ENCODE measurements around the gene LMNTD1.
A peak's percentile ranks its signal among the peaks of the same experiment; 100 is the strongest.

The LMNTD1 gene

DNA sequence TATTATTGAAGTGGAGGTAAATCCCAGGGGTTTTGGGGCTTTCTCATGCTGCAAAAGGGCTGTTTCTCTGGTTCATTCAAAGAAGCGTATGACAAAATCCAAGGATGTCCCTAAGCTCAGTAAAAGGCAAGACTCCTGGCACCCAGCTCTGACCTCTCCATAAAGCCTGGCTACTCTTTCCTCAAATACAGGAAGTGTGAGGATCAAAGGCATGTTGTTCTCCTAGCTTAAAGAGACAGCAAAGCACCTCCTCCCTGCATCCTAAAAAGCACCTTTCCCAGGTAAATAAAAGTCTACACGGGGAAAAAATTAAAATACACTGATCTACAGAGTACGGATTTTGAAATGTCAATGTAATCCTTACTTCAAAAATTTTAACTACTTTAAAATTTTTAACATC, 118.6 kb downstream of the LMNTD1 start:
- no peaks in the 10 kb centered on the region for H3K36me3 ChIP-seq (ENCODE audit: control insufficient read depth in 2 of 2, insufficient read depth in 1 of 2, low read length in 2 of 2)
- no peaks in the 10 kb centered on the region for H3K9me3 ChIP-seq (ENCODE audit: control insufficient read depth, insufficient read depth, low read depth, low read length)
- peaks cover 12% of the 10 kb centered on the region; the same call in 1 of the 2 replicates for H3K4me1 ChIP-seq (ENCODE audit: control insufficient read depth, insufficient read depth, low read length)
- no peak overlapping the region for H3K27ac ChIP-seq (ENCODE audit: extremely low read depth, low read depth, low read length)
- no peak overlapping the region for H3K4me3 ChIP-seq (ENCODE audit: low read depth, low read length)
- ChIA-PET POLR2A (interaction anchor here (0.6 kb wide), 1 partner anchor 167 kb away, joined by 3 read pairs; no protein-coding TSS in a partner anchor), CTCF (interaction anchor here (0.6 to 2.5 kb wide), 7 partner anchors 23 to 595 kb away, joined by 3 to 9 read pairs (median 4); no protein-coding TSS in a partner anchor)
- TF ChIP-seq TCF7L2 (IDR thresholded peaks at IDR 0.05; ENCODE audit: borderline replicate concordance, low read depth, low read length) (peak; percentile 35; the same call in 1 of the 2 replicates), ZNF660 (tag by site-specific recombination; IDR thresholded peaks at IDR 0.05) (no peak), ZBTB17 (tag by site-specific recombination; IDR thresholded peaks at IDR 0.05) (0 out of 2 replicates have a peak, but pooled peaks have one; percentile 39)

DNA sequence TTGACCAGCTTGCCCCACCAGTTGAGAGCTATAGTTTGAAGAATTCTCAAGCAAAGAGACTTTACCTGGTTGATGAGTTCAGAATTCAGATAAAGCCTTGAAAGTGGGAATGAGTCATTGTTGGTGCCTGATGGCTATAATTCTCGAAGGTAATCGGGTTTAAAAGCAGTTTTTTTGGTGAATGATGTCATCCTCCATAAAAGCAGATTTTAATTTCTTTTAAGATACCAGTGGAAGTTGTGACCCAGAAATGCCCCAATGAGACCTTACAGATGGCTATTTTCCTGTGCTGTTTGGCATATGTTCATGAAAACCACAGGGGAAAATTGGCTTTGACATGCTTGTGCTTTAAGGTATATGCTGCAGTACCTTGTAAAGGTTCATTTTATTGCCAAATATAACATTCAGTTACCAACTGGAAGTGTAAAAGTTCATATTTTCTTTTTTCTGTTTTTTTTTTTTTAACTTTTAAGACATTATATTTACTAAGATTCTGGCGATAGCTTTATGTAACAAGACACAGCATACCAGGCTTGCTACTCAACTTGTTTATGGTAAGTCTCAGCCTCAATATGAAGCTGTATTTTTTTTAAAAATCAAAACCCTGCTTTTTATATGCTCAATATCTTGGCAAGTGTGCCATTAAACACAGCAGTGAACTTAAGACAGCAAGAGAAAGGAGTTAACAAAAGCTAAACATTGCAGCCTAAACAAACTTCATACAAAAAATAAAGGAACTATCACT, 119.3 kb downstream of the LMNTD1 start:
- Histone ChIP-seq H3K9me3 (ENCODE audit: control insufficient read depth, insufficient read depth, low read depth, low read length) (no peaks in the 10 kb centered on the region), H3K27ac (ENCODE audit: extremely low read depth, low read depth, low read length) (no peak overlapping the region), H3K4me1 (ENCODE audit: control insufficient read depth, insufficient read depth, low read length) (peaks cover 12% of the 10 kb centered on the region; the same call in 1 of the 2 replicates), H3K4me3 (ENCODE audit: low read depth, low read length) (no peak overlapping the region), H3K36me3 (ENCODE audit: control insufficient read depth in 2 of 2, insufficient read depth in 1 of 2, low read length in 2 of 2) (no peaks in the 10 kb centered on the region)
- CTCF ChIA-PET: interaction anchor here (0.6 to 2.0 kb wide), 8 partner anchors 34 to 669 kb away, joined by 3 to 9 read pairs (median 4); no protein-coding TSS in a partner anchor
- POLR2A ChIA-PET: interaction anchor here (0.6 kb wide), 1 partner anchor 167 kb away, joined by 3 read pairs; no protein-coding TSS in a partner anchor
- TF ChIP-seq ZNF660 (tag by site-specific recombination; IDR thresholded peaks at IDR 0.05) (peak; percentile 52; the same call in 1 of the 2 replicates), INSM2 (tag by site-specific recombination; IDR thresholded peaks at IDR 0.05) (0 out of 2 replicates have a peak, but pooled peaks have one; percentile 50), PRDM6 (tag by site-specific recombination; IDR thresholded peaks at IDR 0.05) (peak; percentile 98), ZNF174 (tag by site-specific recombination; IDR thresholded peaks at IDR 0.05) (0 out of 2 replicates have a peak, but pooled peaks have one; percentile 28), SP7 (tag by site-specific recombination; IDR thresholded peaks at IDR 0.05) (peak; percentile 57; the same call in 1 of the 2 replicates), ZBTB1 (tag by site-specific recombination; IDR thresholded peaks at IDR 0.05) (no peak), ZNF610 (tag by site-specific recombination; IDR thresholded peaks at IDR 0.05; ENCODE audit: borderline replicate concordance) (no peak), PRDM4 (tag by site-specific recombination; IDR thresholded peaks at IDR 0.05) (0 out of 2 replicates have a peak, but pooled peaks have one; percentile 27), ZNF76 (tag by site-specific recombination; IDR thresholded peaks at IDR 0.05; ENCODE audit: borderline replicate concordance, low read depth) (no peak), ZNF544 (tag by site-specific recombination; IDR thresholded peaks at IDR 0.05) (no peak), ZNF335 (tag by site-specific recombination; conservative IDR thresholded peaks at IDR 0.05) (peak; percentile 40), SCRT2 (tag by site-specific recombination; IDR thresholded peaks at IDR 0.05) (0 out of 2 replicates have a peak, but pooled peaks have one; percentile 41), ZNF518A (tag by site-specific recombination; conservative IDR thresholded peaks at IDR 0.05; ENCODE audit: low read depth) (0 out of 2 replicates have a peak, but pooled peaks have one; percentile 45), ZNF302 (tag by site-specific recombination; IDR thresholded peaks at IDR 0.05; ENCODE audit: low read depth) (no peak)
- TF ChIP-seq, protein P1, sequence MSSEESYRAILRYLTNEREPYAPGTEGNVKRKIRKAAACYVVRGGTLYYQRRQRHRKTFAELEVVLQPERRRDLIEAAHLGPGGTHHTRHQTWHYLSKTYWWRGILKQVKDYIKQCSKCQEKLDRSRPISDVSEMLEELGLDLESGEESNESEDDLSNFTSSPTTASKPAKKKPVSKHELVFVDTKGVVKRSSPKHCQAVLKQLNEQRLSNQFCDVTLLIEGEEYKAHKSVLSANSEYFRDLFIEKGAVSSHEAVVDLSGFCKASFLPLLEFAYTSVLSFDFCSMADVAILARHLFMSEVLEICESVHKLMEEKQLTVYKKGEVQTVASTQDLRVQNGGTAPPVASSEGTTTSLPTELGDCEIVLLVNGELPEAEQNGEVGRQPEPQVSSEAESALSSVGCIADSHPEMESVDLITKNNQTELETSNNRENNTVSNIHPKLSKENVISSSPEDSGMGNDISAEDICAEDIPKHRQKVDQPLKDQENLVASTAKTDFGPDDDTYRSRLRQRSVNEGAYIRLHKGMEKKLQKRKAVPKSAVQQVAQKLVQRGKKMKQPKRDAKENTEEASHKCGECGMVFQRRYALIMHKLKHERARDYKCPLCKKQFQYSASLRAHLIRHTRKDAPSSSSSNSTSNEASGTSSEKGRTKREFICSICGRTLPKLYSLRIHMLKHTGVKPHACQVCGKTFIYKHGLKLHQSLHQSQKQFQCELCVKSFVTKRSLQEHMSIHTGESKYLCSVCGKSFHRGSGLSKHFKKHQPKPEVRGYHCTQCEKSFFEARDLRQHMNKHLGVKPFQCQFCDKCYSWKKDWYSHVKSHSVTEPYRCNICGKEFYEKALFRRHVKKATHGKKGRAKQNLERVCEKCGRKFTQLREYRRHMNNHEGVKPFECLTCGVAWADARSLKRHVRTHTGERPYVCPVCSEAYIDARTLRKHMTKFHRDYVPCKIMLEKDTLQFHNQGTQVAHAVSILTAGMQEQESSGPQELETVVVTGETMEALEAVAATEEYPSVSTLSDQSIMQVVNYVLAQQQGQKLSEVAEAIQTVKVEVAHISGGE (tag by site-specific recombination; conservative IDR thresholded peaks at IDR 0.05; ENCODE audit: low read depth): no peak
